TTC549 (cell line): Measurements from ENCODE around the gene RPL3.

Experiments
- FAIRE-seq: peaks from 2 replicates; lab custom pipeline; 2012; peaks lifted over from hg19 to GRCh38; lab: Jason Lieb, UNC

RPL3 gene

GRCh38 chr22:39299829-39300178 lies 19.6 kb downstream of the RPL3 start:
- no peak for FAIRE-seq

- FAIRE-seq = no peak
These were observed 21.0 kb downstream of the RPL3 start for GRCh38 chr22:39298241-39298987.

GRCh38 chr22:39297490-39298240 lies 21.8 kb downstream of the RPL3 start:
- no peak for FAIRE-seq

- no peak for FAIRE-seq
These were observed 22.4 kb downstream of the RPL3 start for GRCh38 chr22:39296981-39297489.

GRCh38 chr22:39296535-39296934 lies 22.9 kb downstream of the RPL3 start:
- no peak for FAIRE-seq

- FAIRE-seq = no peak
These were observed 24.6 kb downstream of the RPL3 start for GRCh38 chr22:39294571-39295468.

- no peak for FAIRE-seq
These were observed 25.6 kb downstream of the RPL3 start for GRCh38 chr22:39293766-39294368.

- no peak for FAIRE-seq
These were observed 26.8 kb downstream of the RPL3 start for GRCh38 chr22:39292561-39293074.

- no peak for FAIRE-seq
These were observed 27.4 kb downstream of the RPL3 start for GRCh38 chr22:39292031-39292462.

- no peak for FAIRE-seq
These were observed 27.9 kb downstream of the RPL3 start for GRCh38 chr22:39291523-39291922.

GRCh38 chr22:39290724-39291161 lies 28.7 kb downstream of the RPL3 start:
- no peak for FAIRE-seq

GRCh38 chr22:39289975-39290720 lies 29.3 kb downstream of the RPL3 start:
- FAIRE-seq = no peak

GRCh38 chr22:39289533-39289932 lies 29.9 kb downstream of the RPL3 start:
- no peak for FAIRE-seq

GRCh38 chr22:39288135-39288898 lies 31.1 kb downstream of the RPL3 start:
- FAIRE-seq = no peak

GRCh38 chr22:39287076-39287725 lies 32.2 kb downstream of the RPL3 start:
- no peak for FAIRE-seq

GRCh38 chr22:39284983-39285382 lies 34.4 kb downstream of the RPL3 start:
- FAIRE-seq = no peak

- no peak for FAIRE-seq
These were observed 35.1 kb downstream of the RPL3 start for GRCh38 chr22:39284142-39284980.

- no peak for FAIRE-seq
These were observed 35.9 kb downstream of the RPL3 start for GRCh38 chr22:39283322-39284141.
